Measurements from ENCODE around the gene NBPF1.
"Not testable (repeated sequence)": the region's sequence is repeated elsewhere in the genome, so short reads cannot be mapped to it uniquely, and the experiment has no call there.

GRCh38 chr1:16644482-16645270, 31.3 kb upstream of the NBPF1 start:
- peak; percentile 64 for TF ChIP-seq CTCF (IDR thresholded peaks at IDR 0.05; ENCODE audit: low read length)
- not testable (repeated sequence) for TF ChIP-seq EZH2 (IDR thresholded peaks at IDR 0.05; ENCODE audit: borderline replicate concordance, low read length)

Measured in OCI-LY1 (cell line).